IPS-11a (cell line): ENCODE measurements around the gene KCNJ2.

ENCODE experiments used
- H3K4me3 ChIP-seq: one replicate; pipeline ENCODE4 v1.5.1; 2013; ENCODE audit warnings: low read depth, low read length, control low read depth

Gene KCNJ2

DNA sequence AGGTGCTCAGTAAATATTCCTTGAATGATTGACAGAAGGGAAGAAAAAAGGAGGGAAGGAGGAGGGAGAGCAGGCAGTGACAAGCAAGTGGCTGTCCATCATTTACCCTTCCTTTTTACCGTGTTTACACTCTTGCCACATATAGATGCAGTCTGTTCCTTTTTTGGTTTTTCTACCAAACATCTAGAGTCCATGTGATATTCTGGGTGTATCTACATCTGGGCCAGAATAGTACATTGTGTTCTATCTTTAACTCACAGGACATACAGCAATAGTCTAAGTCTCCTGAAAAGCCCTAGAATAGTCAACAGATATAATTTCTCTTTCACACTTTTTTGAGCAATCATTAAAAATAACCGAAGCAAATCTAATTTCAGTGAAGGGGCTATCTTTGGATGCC, 33.5 kb downstream of the KCNJ2 start:
- H3K4me3 ChIP-seq: no peak overlapping the region

DNA sequence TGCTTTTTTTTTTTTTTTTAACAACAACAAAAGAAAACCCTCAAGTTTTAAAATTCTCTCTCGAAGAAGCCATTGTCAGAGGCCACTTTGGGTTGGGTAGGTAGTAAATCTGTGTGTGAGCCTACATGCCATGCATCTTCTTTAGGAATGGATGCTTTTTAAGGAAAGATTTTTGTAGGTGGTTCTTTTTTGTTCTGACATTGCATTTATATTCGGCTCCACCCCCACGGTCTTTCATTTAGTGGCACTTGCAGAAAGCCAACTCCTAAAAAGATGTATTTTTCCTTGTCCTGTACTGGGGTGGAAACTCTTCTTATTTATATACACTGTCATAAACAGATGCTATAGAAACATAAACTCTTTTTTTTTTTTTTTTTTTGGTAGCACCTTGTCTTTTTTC, 35.1 kb downstream of the KCNJ2 start:
- H3K4me3 ChIP-seq: no peak overlapping the region

DNA sequence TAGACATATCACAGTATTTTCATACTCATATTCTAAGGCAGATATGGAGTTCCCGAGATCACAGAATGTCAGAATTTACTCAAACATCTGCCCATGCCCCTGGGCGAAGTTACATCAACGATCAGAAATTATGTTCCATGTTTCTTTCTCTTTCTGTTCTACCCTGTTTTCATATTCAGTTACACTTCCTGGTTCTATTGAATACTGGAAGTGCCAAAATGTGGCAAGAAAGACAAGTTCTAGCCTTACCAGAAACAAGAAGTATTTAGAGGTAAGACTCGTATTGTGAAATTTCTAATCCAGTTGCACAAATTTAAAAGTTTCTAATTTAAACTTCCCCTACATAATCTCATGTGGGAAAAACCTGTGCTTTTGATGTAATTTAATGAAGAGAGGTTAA, 36.1 kb downstream of the KCNJ2 start:
- no peak overlapping the region for H3K4me3 ChIP-seq

DNA sequence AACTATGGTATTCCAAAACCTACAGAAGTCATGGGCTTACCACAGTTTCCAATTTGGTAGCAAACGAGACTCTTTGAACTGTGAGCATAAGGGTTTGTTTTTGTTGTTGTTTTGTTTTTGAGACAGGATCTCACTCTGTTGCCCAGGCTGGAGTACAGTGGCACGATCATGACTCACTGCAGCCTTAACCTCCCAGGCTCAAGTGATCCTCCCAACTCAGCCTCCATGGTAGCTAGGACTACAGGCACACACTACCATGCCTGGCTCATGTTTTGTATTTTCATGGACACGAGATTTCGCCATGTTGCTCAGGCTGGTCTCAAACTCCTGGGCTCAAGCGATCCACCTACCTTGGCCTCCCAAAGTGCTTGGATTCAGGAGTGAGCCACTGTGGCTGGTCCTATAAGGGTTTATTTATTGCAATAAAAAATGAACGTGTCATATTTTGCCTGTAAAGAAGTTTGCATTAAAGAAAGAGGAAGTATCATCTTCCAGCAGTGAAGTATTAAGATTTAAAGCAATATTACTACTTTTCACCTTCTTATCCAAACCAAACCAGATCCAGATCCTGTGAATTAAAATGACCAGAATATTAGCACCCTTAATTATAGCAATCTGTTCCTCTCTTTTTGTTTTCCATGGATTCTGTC, 37.2 kb downstream of the KCNJ2 start:
- H3K4me3 ChIP-seq: no peak overlapping the region

DNA sequence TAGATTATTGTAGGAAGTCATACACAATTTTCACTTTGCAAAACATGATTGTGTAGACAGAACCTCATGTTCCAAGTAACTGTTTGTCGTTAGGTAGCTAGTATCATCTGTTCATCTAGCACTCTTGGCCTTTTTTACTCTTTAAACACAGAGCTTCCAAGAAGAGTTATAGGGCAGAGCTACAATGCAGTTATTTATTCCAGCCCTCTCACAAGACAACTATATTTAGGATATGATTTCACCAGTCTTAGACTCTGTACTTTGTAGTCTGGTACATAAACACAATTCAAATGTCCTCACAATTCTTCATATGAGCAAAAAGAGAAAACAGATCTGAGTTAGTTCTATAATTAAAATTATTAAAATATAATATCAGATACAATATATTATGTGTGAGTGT, 37.9 kb downstream of the KCNJ2 start:
- no peak overlapping the region for H3K4me3 ChIP-seq

DNA sequence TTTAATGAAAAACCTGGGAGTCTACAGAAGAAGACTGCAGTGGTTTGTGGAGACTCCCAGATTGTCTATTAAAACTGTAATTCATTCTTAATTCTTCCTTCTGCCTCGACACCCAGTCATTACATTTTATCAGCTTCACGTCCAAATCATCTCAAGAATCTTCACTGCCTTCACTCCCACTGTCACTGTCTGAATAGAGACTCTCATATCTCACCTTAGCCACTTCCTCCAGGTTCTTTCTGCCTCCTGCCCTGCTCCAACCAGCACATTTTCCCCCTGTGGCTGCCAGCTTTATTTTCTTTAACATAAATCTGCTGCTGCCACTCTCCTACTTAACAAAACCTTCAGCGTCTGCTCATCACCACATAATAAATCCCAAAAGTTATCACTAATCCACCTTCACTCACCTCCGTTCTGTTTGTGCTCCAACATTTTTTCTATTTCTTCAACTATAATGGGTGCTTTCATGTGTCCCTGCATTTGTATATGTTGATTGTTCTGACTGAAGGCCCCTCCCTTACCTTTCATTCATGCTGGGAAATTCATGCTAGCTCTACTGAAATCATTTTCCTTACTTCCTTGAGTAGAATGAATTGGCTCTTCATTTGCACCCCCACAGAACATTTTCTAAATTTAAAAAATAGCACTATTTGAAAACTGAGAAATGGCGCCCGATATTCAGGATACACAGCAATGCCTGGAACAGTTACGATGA, 38.9 kb downstream of the KCNJ2 start:
- H3K4me3 ChIP-seq: no peak overlapping the region

DNA sequence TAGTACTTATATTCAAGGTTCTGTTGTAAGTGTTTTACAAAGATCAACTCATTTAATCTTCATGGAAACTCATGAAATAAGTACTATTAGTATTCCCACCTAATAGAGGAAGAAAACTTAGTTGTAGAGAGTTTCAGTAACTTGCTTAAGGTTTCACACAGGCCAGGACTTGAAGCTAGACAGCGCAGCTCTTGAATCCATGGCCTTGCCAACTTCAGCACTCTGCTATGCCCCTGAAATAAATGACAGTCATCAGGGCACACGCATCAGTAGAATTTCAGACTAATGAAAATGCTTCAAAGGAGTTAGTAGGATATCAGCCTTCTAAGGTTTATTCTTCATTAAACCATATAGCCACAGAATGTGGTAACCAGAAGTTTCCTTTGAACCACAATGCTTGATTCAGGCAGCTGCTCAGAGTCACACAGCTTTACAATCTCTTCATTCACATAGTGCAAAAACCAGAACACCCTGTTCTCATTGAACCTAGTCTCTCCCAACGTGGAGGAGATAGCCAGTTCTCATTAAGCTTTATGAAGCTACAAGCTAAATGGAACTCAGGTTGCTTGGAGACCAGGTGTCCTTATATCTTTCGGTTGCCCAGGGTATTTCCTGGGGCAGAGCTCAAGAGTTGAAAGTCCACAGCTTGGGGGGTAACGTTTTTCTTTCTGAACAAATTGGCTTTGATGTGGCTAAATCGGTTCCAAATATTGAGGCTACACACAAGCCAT, 39.7 kb downstream of the KCNJ2 start:
- no peak overlapping the region for H3K4me3 ChIP-seq

DNA sequence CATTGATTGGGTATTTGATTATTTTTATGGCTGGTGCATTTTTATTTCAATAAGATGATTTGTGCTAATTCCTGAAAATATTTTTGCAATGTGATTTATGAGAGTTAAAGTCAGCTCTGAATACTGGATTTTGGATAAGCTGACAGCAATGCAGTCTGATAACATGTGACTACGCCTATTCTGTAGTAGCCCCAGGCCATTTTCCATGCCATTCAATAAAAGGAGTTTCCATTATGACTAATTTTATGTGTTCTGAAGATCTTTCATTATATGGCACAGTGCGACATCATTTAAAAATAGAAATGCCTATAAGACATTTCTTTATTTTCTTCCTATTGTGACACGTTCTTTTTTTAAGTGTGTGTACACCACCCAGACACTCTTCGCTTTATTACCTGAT, 46.3 kb downstream of the KCNJ2 start:
- H3K4me3 ChIP-seq: no peak overlapping the region

DNA sequence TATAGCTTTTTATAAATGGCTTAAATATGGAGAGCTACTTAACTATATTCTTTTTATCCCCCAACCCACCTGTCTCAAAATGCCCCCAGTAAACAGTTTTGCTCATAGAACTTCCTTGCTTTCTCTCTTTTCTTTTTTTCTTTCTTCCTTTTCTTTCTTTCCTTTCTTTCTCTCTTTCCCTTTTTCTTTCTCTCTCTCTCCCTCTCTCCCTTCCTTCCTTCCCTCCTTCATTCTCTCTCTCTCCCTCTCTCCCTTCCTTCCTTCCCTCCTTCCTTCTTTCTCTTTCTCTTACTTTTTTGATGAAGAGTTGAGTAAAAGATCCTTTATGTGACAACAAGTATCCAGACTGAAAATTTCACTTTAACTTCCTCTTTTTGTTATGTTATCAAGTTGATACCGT, 48.2 kb downstream of the KCNJ2 start:
- H3K4me3 ChIP-seq: no peak overlapping the region

DNA sequence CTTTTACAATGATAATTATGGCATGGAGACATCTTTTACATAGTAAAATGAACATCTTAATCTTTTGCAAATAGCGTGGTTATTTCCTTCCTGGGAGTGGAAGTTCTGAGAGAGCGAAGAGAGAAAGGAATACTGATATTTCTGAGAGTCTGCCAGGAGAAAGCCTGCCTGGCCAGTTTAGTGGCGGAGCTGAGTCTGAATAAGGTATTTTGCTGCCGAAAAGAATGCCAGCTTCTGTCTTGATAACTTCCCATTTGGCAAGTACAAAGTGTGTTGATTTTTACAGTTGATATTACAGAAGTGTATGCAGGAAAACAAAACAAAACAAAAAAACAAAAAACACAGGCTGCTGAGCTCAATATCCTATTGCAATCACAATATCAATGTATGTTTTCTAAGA, 55.9 kb downstream of the KCNJ2 start:
- H3K4me3 ChIP-seq: no peak overlapping the region
